NOMO-1 treated with dmso at 0.1 percent for 144 hours (cell line): ENCODE data around the gene MICU1.
"Not testable (repeated sequence)": the region's sequence is repeated elsewhere in the genome, so short reads cannot be mapped to it uniquely, and the experiment has no call there.

Experiments used
- DNase-seq: peaks from one replicate; lab custom pipeline; 2025; ENCODE audit not compliant: unreplicated experiment; lab: John Stamatoyannopoulos, UW

MICU1 gene

GRCh38 chr10:72392571-72392970, 233.3 kb downstream of the MICU1 start:
- no peak for DNase-seq

- no peak for DNase-seq
Measured at GRCh38 chr10:72390764-72391163, 235.1 kb downstream of the MICU1 start.

- DNase-seq: no peak
Measured at GRCh38 chr10:72389716-72390115, 236.2 kb downstream of the MICU1 start.

GRCh38 chr10:72389014-72389413, 236.9 kb downstream of the MICU1 start:
- no peak for DNase-seq

GRCh38 chr10:72388062-72388461, 237.8 kb downstream of the MICU1 start:
- DNase-seq: no peak

GRCh38 chr10:72386916-72387586, 238.8 kb downstream of the MICU1 start:
- DNase-seq: no peak

- DNase-seq: no peak
Measured at GRCh38 chr10:72385724-72386123, 240.2 kb downstream of the MICU1 start.

- not testable (repeated sequence) for DNase-seq
Measured at GRCh38 chr10:72384982-72385381, 240.9 kb downstream of the MICU1 start.

- no peak for DNase-seq
Measured at GRCh38 chr10:72379776-72380175, 246.1 kb downstream of the MICU1 start.

GRCh38 chr10:72379062-72379461, 246.8 kb downstream of the MICU1 start:
- DNase-seq: no peak

GRCh38 chr10:72375585-72375984, 250.3 kb downstream of the MICU1 start:
- no peak for DNase-seq

GRCh38 chr10:72375173-72375572, 250.7 kb downstream of the MICU1 start:
- DNase-seq: no peak

GRCh38 chr10:72370201-72370722, 255.6 kb downstream of the MICU1 start:
- no peak for DNase-seq

GRCh38 chr10:72367301-72367960, 258.4 kb downstream of the MICU1 start:
- no peak for DNase-seq

GRCh38 chr10:72365106-72365895, 260.6 kb downstream of the MICU1 start:
- DNase-seq: no peak

GRCh38 chr10:72364239-72364777, 261.6 kb downstream of the MICU1 start:
- DNase-seq: peak; percentile 85

GRCh38 chr10:72356987-72357386, 268.9 kb downstream of the MICU1 start:
- DNase-seq: no peak

GRCh38 chr10:72356115-72356514, 269.8 kb downstream of the MICU1 start:
- no peak for DNase-seq

GRCh38 chr10:72355214-72355555, 270.7 kb downstream of the MICU1 start:
- no peak for DNase-seq

GRCh38 chr10:72354356-72355213, 271.3 kb downstream of the MICU1 start, which contains the start of gene DNAJB12:
DNAJB12 (minus strand) TSS chr10:72354919; CDS start chr10:72354897, 22 bp downstream.
- peak; percentile 95 for DNase-seq

- no peak for DNase-seq
Measured at GRCh38 chr10:72353965-72354355, 271.9 kb downstream of the MICU1 start.
